CD4-positive, alpha-beta T cell treated with Interleukin-21 for 1 hour (primary cell): ENCODE results near the gene KCNMA1.
"Not testable (repeated sequence)": the region's sequence is repeated elsewhere in the genome, so short reads cannot be mapped to it uniquely, and the experiment has no call there.

ENCODE experiments used
- DNase-seq: peaks from one replicate; pipeline ENCODE4 v3.0.0-alpha.2; 2020

The KCNMA1 gene

GRCh38 chr10:77661674-77662073 lies 24.1 kb upstream of the KCNMA1 start:
- DNase-seq: no peak

- DNase-seq: no peak
These were observed 23.5 kb upstream of the KCNMA1 start for GRCh38 chr10:77661100-77661499.

- DNase-seq: not testable (repeated sequence)
These were observed 21.6 kb upstream of the KCNMA1 start for GRCh38 chr10:77659046-77659670.

DNA sequence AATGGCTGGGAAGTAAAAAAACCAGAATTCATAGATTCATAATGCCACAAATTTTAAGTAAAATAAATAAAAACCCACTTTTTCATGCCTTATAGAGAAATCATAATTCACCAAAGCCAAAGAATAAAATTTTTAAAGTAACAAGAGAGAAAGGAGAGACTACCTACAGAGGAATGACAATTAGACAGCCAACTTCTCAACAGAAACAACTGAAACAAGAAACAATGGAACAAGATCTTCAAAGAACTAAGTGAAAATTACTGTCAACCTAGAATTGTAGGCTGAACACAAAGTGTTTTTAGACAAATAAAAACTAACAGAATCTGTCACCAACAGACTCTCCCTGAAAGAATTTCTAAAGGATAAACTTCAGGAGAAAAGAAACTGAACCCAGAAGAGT lies 15.6 kb upstream of the KCNMA1 start:
- DNase-seq: no peak

- no peak for DNase-seq
These were observed 12.0 kb upstream of the KCNMA1 start for GRCh38 chr10:77649333-77650331.

GRCh38 chr10:77648472-77648871 lies 10.9 kb upstream of the KCNMA1 start:
- DNase-seq: no peak

DNA sequence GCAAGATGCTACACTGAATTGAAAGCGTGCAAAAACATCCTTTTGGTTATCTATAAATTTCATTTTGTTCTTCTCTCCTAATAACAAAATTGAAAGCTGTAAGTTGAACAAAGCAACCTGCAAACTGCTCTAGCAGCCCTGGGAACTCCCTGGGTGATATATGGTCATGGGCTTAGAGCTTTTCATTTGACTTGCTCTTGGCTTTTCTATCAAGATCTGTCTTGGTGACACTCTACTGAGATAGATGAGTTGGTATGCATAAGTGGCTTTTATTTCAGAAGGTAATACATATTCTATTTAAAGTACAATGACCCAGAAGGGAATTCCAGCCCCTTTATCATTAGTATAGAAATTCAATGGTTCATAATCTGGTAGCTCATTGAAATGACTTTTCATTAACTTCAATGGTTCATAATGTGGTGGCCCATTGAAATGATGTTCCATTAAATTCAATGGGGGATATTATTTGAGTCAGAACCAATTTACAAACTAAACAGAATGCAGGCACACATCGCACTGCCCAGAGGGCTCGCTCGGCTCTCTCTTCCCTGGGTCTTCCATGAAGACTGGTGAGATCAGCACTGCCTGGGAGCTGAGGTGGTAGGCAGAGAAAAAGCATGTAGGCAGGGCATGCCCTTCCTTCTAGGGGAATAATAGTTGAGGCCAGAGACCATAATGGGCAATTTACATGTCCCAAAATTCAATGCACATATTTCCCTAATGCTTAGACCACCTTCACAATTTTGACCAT lies 10.1 kb upstream of the KCNMA1 start:
- DNase-seq: no peak

- no peak for DNase-seq
These were observed 7.1 kb upstream of the KCNMA1 start for GRCh38 chr10:77644557-77645243.

GRCh38 chr10:77643795-77644468 lies 6.3 kb upstream of the KCNMA1 start:
- DNase-seq: peak; percentile 17

- peak; percentile 51 for DNase-seq
These were observed 4.3 kb upstream of the KCNMA1 start for GRCh38 chr10:77641788-77642397.

- no peak for DNase-seq
These were observed 3.7 kb upstream of the KCNMA1 start for GRCh38 chr10:77641344-77641743.

DNA sequence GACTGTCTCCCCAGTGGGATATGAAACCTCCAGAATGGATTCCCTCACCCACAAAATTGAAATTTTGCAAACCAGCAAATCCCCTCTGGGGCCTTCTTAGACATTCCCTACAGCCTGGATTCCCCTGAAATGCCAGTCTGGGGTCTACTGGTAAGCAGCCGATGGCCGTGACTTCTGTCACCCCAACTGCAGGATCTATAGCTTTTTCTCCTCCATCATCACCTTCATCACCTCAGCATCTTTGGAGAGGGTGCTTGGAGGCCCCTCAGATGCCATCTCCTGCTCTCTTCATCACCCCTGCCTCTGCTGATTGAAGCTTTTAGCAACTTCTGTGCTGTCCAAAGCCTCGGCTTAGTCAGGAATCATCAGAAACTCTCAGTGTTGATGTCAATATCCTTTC lies 2.6 kb upstream of the KCNMA1 start:
- DNase-seq: no peak

DNA sequence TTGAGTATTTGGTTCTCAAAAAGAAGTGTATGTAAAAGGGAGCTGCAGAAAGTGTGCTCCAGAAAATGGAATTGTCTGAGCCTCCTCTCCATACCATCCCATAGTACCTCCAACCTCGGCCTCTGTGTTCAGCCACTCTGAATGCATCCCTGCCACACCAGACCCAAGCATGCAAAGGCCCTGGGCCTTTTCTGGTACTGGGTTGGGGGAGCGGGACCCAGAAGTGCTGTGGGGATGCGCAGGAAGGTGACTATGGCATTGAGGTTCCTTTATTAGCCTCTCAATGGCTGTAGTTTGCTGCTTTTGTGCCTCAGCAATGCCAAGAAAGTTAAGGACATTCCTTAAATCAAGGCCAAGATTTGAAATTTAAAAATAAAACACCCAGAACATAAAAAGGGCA lies 2.1 kb upstream of the KCNMA1 start:
- no peak for DNase-seq

- no peak for DNase-seq
These were observed 903 bp upstream of the KCNMA1 start for GRCh38 chr10:77638321-77639101.

DNA sequence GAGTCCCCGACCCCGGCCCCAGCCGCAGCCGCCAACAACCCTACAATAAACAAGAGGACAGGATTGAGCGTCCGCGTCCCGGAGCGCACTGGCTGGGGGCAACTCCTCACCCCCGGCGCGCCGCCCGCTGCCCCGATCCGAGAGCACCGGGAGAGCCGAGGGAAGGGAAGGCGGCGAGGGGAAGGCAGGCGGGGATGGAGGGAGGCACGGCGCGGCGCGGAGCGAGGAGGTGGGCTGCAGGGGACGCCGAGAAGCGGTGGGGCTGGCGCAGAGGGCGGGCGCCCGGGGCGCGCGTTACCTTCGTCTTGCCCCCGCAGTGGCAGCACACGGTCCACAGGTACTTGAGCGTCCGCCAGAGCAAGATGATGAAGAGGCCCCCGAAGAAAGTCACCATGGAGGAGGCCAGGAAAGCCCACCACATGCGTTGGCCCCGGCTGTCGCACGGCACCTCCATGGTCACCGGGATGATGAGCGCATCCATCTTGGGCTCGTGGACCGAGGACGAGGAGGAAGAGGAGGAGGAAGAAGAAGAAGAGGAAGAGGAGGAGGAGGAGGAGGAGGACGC lies 559 bp downstream of the KCNMA1 start:
- no peak for DNase-seq

GRCh38 chr10:77636282-77636966 lies 1.2 kb downstream of the KCNMA1 start:
- no peak for DNase-seq

GRCh38 chr10:77635402-77636227 lies 2.0 kb downstream of the KCNMA1 start:
- no peak for DNase-seq

DNA sequence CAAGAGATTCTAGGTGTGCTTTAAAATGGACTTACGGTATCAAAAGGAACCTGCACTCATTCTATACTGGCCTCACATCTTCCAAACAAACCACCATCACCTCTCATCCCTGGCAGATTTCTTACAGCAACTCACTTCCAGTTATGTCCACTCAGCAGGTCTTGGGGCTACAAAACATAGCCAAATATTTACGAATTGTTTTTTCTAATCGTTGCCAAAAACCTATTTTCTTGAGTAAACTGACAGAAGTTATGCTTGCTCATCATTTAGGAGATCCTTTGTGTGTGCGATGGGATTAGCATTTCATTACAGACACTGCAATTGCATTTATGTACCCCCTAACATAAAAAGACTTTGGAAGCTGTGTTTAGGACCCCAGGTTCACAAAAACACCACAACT lies 2.7 kb downstream of the KCNMA1 start:
- no peak for DNase-seq

- DNase-seq: no peak
These were observed 4.2 kb downstream of the KCNMA1 start for GRCh38 chr10:77633376-77633775.
